Psoas muscle (tissue), 8 donors: Measurements from ENCODE around the gene APBB3. TPM values are rescaled to one million over a fixed set of nuclear protein-coding genes. Genes with fewer than 3 reads are reported as not detected.

Source experiments
- ATAC-seq, 4 donors: fragments of 200-7000 bp; cut with Tn5 transposase; one replicate each; pipeline ENCODE4 v1.9.1; 2020; ENCODE audit warnings: moderate library complexity in 3 of 4, mild to moderate bottlenecking in 2 of 4
- DNase-seq, 2 donors: peaks; one replicate each; pipeline ENCODE4 v3.0.0-alpha.2; 2020
- H3K27ac ChIP-seq: fragments of 200-600 bp; one replicate; pipeline ENCODE4 v1.8.0; 2022
- H3K27me3 ChIP-seq, 3 donors: fragments of 200-600 bp in 1 of 3; one replicate each; pipeline versions ENCODE4 v1.6.1 to v1.8.0; 2013 to 2022; ENCODE audit warnings: low read length in 2 of 3, mild to moderate bottlenecking in 2 of 3, moderate library complexity in 1 of 3; ENCODE audit not compliant: insufficient read depth in 3 of 3
- H3K36me3 ChIP-seq, 2 donors: fragments of 200-600 bp in 1 of 2; one replicate each; pipeline versions ENCODE4 v1.6.1 to v1.8.0; 2013 to 2022; ENCODE audit warnings: low read depth in 1 of 2, mild to moderate bottlenecking in 1 of 2, moderate library complexity in 1 of 2; ENCODE audit not compliant: insufficient read depth in 1 of 2
- H3K4me1 ChIP-seq: fragments of 200-600 bp; one replicate; pipeline ENCODE4 v1.8.0; 2022
- H3K4me3 ChIP-seq: fragments of 200-600 bp; one replicate; pipeline ENCODE4 v1.8.0; 2022; ENCODE audit warnings: mild to moderate bottlenecking
- H3K9me3 ChIP-seq: fragments of 200-600 bp; one replicate; pipeline ENCODE4 v1.8.0; 2022
- WGBS, 3 donors: extraction: QIAGEN DNeasy Blood & Tissue Kit; methylation state at CpG; one replicate each; pipeline versions ENCODE4 v1.1.6 to v1.1.7; 2013; 5-methylcytosine and 5-hydroxymethylcytosine counted together
- intact Hi-C, 2 donors: fragments of 100-400 bp; cut with DNase I; formaldehyde crosslinking; loops; one replicate each; pipeline versions ENCODE4 v1.11.0 to v1.14.2; 2022
- polyA plus RNA-seq, 3 donors: library from polyadenylated mRNA; stranded (reverse); fragments of 200-250 nt; gene quantifications; one replicate each; pipeline ENCODE4 v1.2.3, GENCODE V29; 2013
- total RNA-seq, 4 donors: library from RNA; stranded (reverse); fragmentation: NEBNext Ultra II Directional in 2 of 4; extraction: Animal tissue kit (Norgen Biotek cat#: 25700) in 2 of 4; gene quantifications; one replicate each; pipeline versions ENCODE4 v1.2.1 to v1.2.4, GENCODE V29; 2021 to 2023
- TF ChIP-seq, protein P1 (sequence below): fragments of 200-600 bp; IDR thresholded peaks from one replicate; pipeline ENCODE4 v1.8.0; 2022; ENCODE audit warnings: antibody characterized with exemption
- donor health status: healthy with polysubstance abuse.
- donor health status: DM: no; HTN: no; CAD: no; lungs with moderate emphysema.
- donor health status: Bipolar disorder and iron deficiency.
- donor health status: healthy.
- donor health status: DM: yes; HTN: yes; CAD: no.
- donor health status: DM: no; HTN: no; CAD: no.
- donor health status: DM: no; HTN: no; CAD: no.
- donor health status: DM: yes; HTN: yes; CAD: no.

APBB3 gene
- total and polyA plus RNA-seq, 7 donors = 4.3 to 25.4 (median 9.5) TPM

- H3K4me1 ChIP-seq = peaks cover 41% of the 10 kb centered on the region
- DNase-seq (no peak), ATAC-seq (no peak)
- TF ChIP-seq, protein P1, sequence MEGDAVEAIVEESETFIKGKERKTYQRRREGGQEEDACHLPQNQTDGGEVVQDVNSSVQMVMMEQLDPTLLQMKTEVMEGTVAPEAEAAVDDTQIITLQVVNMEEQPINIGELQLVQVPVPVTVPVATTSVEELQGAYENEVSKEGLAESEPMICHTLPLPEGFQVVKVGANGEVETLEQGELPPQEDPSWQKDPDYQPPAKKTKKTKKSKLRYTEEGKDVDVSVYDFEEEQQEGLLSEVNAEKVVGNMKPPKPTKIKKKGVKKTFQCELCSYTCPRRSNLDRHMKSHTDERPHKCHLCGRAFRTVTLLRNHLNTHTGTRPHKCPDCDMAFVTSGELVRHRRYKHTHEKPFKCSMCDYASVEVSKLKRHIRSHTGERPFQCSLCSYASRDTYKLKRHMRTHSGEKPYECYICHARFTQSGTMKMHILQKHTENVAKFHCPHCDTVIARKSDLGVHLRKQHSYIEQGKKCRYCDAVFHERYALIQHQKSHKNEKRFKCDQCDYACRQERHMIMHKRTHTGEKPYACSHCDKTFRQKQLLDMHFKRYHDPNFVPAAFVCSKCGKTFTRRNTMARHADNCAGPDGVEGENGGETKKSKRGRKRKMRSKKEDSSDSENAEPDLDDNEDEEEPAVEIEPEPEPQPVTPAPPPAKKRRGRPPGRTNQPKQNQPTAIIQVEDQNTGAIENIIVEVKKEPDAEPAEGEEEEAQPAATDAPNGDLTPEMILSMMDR = no peak
- H3K27ac ChIP-seq = peak overlapping the region; percentile 18
- no peaks in the 10 kb centered on the region for H3K9me3 ChIP-seq
- H3K36me3 ChIP-seq = peaks cover 4 to 48% of the 10 kb centered on the region in 2 donors
- no peaks in the 10 kb centered on the region for H3K27me3 ChIP-seq
- no peak overlapping the region for H3K4me3 ChIP-seq
- intact Hi-C loops = no loop called here
- WGBS, 3 donors = 76 to 81% (median 80%) methylated on average over 2 of the region's 2 CpGs
Observed at GRCh38 chr5:140553657-140554056, 10.7 kb downstream of the APBB3 start.

DNA sequence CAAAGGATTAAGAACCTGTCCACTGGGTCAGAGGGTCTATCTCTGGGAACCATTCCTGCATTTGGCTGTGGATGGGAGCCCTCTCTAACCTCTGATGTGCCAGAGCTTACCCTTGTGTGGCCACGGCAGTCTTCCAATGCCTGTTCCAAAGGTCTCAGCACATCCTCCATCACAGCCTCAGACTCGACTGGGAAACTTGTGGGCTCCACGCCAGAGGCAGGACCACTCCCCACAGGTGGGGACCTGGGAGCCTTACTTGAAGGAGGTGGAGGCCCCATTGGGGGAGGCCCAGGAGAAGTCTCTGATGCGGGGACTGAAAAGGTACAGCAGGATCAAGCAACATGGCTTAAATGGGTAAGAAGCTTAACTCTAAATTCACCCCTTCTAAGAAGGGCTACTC is 12.5 kb downstream of the APBB3 start:
- Histone ChIP-seq H3K9me3 (no peaks in the 10 kb centered on the region), H3K36me3 (peaks cover 4 to 41% of the 10 kb centered on the region in 2 donors), H3K4me1 (peaks cover 55% of the 10 kb centered on the region), H3K4me3 (no peak overlapping the region), H3K27me3 (no peaks in the 10 kb centered on the region), H3K27ac (no peak overlapping the region)
- 79 to 84% (median 82%) methylated on average over 4 of the region's 4 CpGs for WGBS, 3 donors
- TF ChIP-seq, protein P1 = no peak
- no peak for DNase-seq
- no peak for ATAC-seq
- intact Hi-C loops = no loop called here

GRCh38 chr5:140550147-140551079 is 14.0 kb downstream of the APBB3 start:
- DNase-seq (no peak), ATAC-seq (no peak)
- peaks cover 52% of the 10 kb centered on the region for H3K4me1 ChIP-seq
- TF ChIP-seq, protein P1 = no peak
- H3K27me3 ChIP-seq = no peaks in the 10 kb centered on the region
- intact Hi-C loops = no loop called here
- 73 to 81% (median 75%) methylated on average over 11 of the region's 11 CpGs for WGBS, 3 donors
- no peak overlapping the region for H3K4me3 ChIP-seq
- peaks cover 4 to 47% of the 10 kb centered on the region in 2 donors for H3K36me3 ChIP-seq
- H3K27ac ChIP-seq = peak overlapping the region; percentile 98
- no peaks in the 10 kb centered on the region for H3K9me3 ChIP-seq

GRCh38 chr5:140549237-140550144 is 14.9 kb downstream of the APBB3 start:
- H3K27ac ChIP-seq = peak overlapping the region; percentile 98
- no peaks in the 10 kb centered on the region for H3K9me3 ChIP-seq
- peak overlapping the region; percentile 23 for H3K4me3 ChIP-seq
- intact Hi-C loops = no loop called here
- no peaks in the 10 kb centered on the region for H3K27me3 ChIP-seq
- 26 to 44% (median 37%) methylated on average over 3 of the region's 3 CpGs for WGBS, 3 donors
- H3K36me3 ChIP-seq = peaks cover 4 to 56% of the 10 kb centered on the region in 2 donors
- H3K4me1 ChIP-seq = peaks cover 43% of the 10 kb centered on the region
- peak; percentile 58 to 75 for DNase-seq
- TF ChIP-seq, protein P1 = no peak
- ATAC-seq = peak; percentile 33 to 44 (median 44)
